UCSD-AML1 (cell line): ENCODE results near the gene S100A12.
"Not testable (repeated sequence)": the region's sequence is repeated elsewhere in the genome, so short reads cannot be mapped to it uniquely, and the experiment has no call there.

Source experiments
- DNase-seq: peaks from one replicate; lab custom pipeline; 2025; ENCODE audit not compliant: unreplicated experiment; lab: John Stamatoyannopoulos, UW

Gene S100A12

GRCh38 chr1:153354515-153355193 lies 20.8 kb downstream of the S100A12 start:
- DNase-seq: no peak

- DNase-seq: no peak
These were observed 22.0 kb downstream of the S100A12 start for GRCh38 chr1:153353226-153353947.

GRCh38 chr1:153352523-153352922 lies 22.9 kb downstream of the S100A12 start:
- peak; percentile 51 for DNase-seq

GRCh38 chr1:153350321-153350957 lies 25.0 kb downstream of the S100A12 start:
- no peak for DNase-seq

GRCh38 chr1:153349363-153350320 lies 25.8 kb downstream of the S100A12 start:
- no peak for DNase-seq

- no peak for DNase-seq
These were observed 26.7 kb downstream of the S100A12 start, which contains the start of gene PGLYRP4 for GRCh38 chr1:153348511-153349362. TSS of gene PGLYRP4 (minus strand) at chr1:153348841. CDS start at chr1:153347932, 909 bp downstream.

GRCh38 chr1:153347856-153348255 lies 27.6 kb downstream of the S100A12 start:
- DNase-seq: no peak

GRCh38 chr1:153347049-153347448 lies 28.4 kb downstream of the S100A12 start:
- DNase-seq: not testable (repeated sequence)

- no peak for DNase-seq
These were observed 29.2 kb downstream of the S100A12 start for GRCh38 chr1:153346077-153346723.

GRCh38 chr1:153345187-153346076 lies 30.0 kb downstream of the S100A12 start:
- DNase-seq: no peak

GRCh38 chr1:153344718-153345025 lies 30.7 kb downstream of the S100A12 start:
- no peak for DNase-seq

- DNase-seq: no peak
These were observed 31.4 kb downstream of the S100A12 start for GRCh38 chr1:153343811-153344717.

- no peak for DNase-seq
These were observed 32.3 kb downstream of the S100A12 start for GRCh38 chr1:153343040-153343681.

GRCh38 chr1:153342178-153342577 lies 33.2 kb downstream of the S100A12 start:
- DNase-seq: no peak

GRCh38 chr1:153341431-153341934 lies 33.9 kb downstream of the S100A12 start:
- DNase-seq: no peak

- DNase-seq: no peak
These were observed 35.1 kb downstream of the S100A12 start for GRCh38 chr1:153340356-153340755.

GRCh38 chr1:153339802-153340201 lies 35.6 kb downstream of the S100A12 start:
- DNase-seq: no peak
